Measurements from ENCODE around the gene ASB18.

DNA sequence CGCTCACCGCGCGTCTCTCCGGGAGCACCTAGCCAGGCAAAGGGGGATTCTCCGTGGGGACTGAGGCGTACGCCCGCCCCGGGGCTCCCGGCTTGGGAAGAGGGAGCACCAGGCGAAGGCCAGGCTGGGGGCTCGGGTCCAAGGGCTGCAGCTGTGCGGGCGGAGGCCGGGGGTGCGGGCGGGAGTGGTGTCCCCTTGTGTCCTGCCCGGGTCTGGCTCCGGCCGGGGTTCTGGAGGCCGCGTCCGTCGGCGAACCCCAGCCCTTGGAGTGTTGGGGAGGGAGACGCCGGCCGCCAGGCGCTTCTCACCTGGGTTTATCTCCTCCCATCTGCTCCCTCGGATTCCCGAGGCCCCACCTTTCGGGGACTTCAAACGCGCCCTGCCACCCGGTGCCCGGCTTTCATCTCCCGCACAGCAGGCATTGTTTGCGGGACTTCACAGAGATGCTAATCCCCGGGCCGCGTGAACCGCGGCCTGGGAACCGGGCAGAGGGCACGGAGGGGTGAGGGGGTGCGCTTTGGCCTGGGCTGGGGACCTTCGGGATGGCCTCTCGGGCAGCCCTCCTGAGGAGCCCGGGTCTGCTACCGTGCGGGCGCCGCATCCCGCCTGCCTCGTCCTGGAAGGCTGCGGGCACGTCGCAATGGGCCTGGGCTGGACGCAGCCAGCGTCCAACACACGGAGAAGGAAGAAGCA, 91.0 kb downstream of the ASB18 start:
- TF ChIP-seq, protein P1, sequence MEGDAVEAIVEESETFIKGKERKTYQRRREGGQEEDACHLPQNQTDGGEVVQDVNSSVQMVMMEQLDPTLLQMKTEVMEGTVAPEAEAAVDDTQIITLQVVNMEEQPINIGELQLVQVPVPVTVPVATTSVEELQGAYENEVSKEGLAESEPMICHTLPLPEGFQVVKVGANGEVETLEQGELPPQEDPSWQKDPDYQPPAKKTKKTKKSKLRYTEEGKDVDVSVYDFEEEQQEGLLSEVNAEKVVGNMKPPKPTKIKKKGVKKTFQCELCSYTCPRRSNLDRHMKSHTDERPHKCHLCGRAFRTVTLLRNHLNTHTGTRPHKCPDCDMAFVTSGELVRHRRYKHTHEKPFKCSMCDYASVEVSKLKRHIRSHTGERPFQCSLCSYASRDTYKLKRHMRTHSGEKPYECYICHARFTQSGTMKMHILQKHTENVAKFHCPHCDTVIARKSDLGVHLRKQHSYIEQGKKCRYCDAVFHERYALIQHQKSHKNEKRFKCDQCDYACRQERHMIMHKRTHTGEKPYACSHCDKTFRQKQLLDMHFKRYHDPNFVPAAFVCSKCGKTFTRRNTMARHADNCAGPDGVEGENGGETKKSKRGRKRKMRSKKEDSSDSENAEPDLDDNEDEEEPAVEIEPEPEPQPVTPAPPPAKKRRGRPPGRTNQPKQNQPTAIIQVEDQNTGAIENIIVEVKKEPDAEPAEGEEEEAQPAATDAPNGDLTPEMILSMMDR (IDR thresholded peaks at IDR 0.05) = no peak
- TF ChIP-seq POLR2A (IDR thresholded peaks at IDR 0.05) (no peak), EP300 (IDR thresholded peaks at IDR 0.05) (no peak)

Data from tibial nerve (tissue), 4 donors.